DOHH2 (cell line): ENCODE data around the gene RHOC.

Experiments
- H3F3A ChIP-seq: fragments of 200-600 bp; sonication (generic), shearing (Covaris generic); 2 replicates; pipeline ENCODE4 v1.6.0; 2016; ENCODE audit warnings: antibody characterized with exemption, mild to moderate bottlenecking; ENCODE audit not compliant: control insufficient read depth, insufficient read depth
- H3K27ac ChIP-seq: fragments of 200-600 bp; sonication (generic); 2 replicates; pipeline ENCODE4 v1.5.1; 2014; ENCODE audit warnings: low read depth, mild to moderate bottlenecking, low read length, moderate library complexity
- H3K27me3 ChIP-seq: fragments of 200-600 bp; sonication (generic); 2 replicates; pipeline ENCODE4 v1.6.1; 2014; ENCODE audit warnings: mild to moderate bottlenecking, low read length, mixed read lengths; ENCODE audit not compliant: control insufficient read depth
- H3K36me3 ChIP-seq: fragments of 200-600 bp; sonication (generic); 2 replicates; pipeline ENCODE4 v1.6.1; 2014; ENCODE audit warnings: mild to moderate bottlenecking, low read length, moderate library complexity, mixed read lengths; ENCODE audit not compliant: control insufficient read depth
- H3K4me1 ChIP-seq: fragments of 200-600 bp; sonication (generic); 2 replicates; pipeline ENCODE4 v1.6.1; 2014; ENCODE audit warnings: mild to moderate bottlenecking, low read length, mixed read lengths; ENCODE audit not compliant: control insufficient read depth
- H3K4me2 ChIP-seq: fragments of 200-600 bp; sonication (generic); 2 replicates; pipeline ENCODE4 v1.6.0; 2014; ENCODE audit warnings: mild to moderate bottlenecking, low read length, moderate library complexity
- H3K4me3 ChIP-seq: fragments of 200-600 bp; sonication (generic); 2 replicates; pipeline ENCODE4 v1.5.1; 2014; ENCODE audit warnings: mild to moderate bottlenecking, low read length, mixed read lengths
- H3K79me2 ChIP-seq: fragments of 200-600 bp; sonication (generic); 2 replicates; pipeline ENCODE4 v1.6.1; 2014; ENCODE audit warnings: mild to moderate bottlenecking, low read length, mixed read lengths; ENCODE audit not compliant: control insufficient read depth
- H3K9me2 ChIP-seq: fragments of 200-600 bp; sonication (generic); replicated peaks from 2 replicates; pipeline ENCODE4 v1.6.1; 2014; ENCODE audit warnings: mild to moderate bottlenecking, low read length, mixed read lengths; ENCODE audit not compliant: control insufficient read depth
- H3K9me3 ChIP-seq: fragments of 200-600 bp; sonication (generic); 2 replicates; pipeline ENCODE4 v1.6.1; 2014; ENCODE audit warnings: antibody characterized with exemption, low read length, mixed read lengths; ENCODE audit not compliant: control insufficient read depth, insufficient read depth
- H4K20me1 ChIP-seq: fragments of 200-600 bp; sonication (generic); 2 replicates; pipeline ENCODE4 v1.6.0; 2014; ENCODE audit warnings: low read depth, mild to moderate bottlenecking, antibody characterized with exemption, low read length, moderate library complexity; ENCODE audit not compliant: control insufficient read depth, insufficient read depth
- EZH2phosphoT487 ChIP-seq: fragments of 200-600 bp; sonication (generic); IDR thresholded peaks from 2 replicates; pipeline ENCODE4 v1.6.1; 2017; ENCODE audit warnings: borderline replicate concordance, mild to moderate bottlenecking, antibody characterized with exemption, low read length, moderate library complexity, mixed read lengths
- TF ChIP-seq, protein P1 (sequence below): fragments of 200-600 bp; sonication (generic); IDR thresholded peaks from one replicate; pipeline ENCODE4 v1.5.1; 2014; ENCODE audit warnings: antibody characterized with exemption, mild to moderate bottlenecking, low read depth, low read length; ENCODE audit not compliant: poor library complexity, severe bottlenecking

The RHOC gene

DNA sequence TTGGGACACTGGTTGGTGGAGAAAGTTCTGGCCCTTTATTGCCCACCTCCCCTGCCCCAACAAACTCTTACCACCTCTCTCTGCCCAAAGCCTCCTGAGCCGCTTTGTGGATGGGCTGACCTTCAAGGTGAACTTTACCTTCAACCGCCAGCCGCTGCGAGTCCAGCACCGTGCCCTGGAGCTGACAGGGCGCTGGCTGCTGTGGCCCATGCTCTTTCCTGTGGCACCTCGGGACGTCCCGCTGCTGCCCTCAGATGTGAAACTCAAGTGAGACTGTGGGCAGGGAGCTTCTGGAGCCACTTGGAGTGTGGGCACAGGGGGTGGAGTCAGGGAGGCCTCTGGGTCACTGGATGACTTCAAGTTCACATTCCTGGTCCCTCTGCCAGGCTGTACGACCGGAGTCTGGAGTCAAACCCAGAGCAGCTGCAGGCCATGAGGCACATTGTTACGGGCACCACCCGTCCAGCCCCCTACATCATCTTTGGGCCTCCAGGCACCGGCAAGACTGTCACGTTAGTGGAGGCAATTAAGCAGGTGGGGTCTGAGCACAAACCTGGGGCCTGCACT lies 12.5 kb downstream of the RHOC start:
- Histone ChIP-seq H4K20me1 (no peaks in the 10 kb centered on the region), H3K27me3 (no peaks in the 10 kb centered on the region), H3K79me2 (no peaks in the 10 kb centered on the region), H3K27ac (no peak overlapping the region), H3K36me3 (no peaks in the 10 kb centered on the region), H3F3A (no peaks in the 10 kb centered on the region), H3K4me2 (no peak overlapping the region), H3K4me1 (peaks cover 4% of the 10 kb centered on the region), H3K9me2 (no peaks in the 10 kb centered on the region), H3K4me3 (no peak overlapping the region), H3K9me3 (no peaks in the 10 kb centered on the region)
- TF ChIP-seq, protein P1, sequence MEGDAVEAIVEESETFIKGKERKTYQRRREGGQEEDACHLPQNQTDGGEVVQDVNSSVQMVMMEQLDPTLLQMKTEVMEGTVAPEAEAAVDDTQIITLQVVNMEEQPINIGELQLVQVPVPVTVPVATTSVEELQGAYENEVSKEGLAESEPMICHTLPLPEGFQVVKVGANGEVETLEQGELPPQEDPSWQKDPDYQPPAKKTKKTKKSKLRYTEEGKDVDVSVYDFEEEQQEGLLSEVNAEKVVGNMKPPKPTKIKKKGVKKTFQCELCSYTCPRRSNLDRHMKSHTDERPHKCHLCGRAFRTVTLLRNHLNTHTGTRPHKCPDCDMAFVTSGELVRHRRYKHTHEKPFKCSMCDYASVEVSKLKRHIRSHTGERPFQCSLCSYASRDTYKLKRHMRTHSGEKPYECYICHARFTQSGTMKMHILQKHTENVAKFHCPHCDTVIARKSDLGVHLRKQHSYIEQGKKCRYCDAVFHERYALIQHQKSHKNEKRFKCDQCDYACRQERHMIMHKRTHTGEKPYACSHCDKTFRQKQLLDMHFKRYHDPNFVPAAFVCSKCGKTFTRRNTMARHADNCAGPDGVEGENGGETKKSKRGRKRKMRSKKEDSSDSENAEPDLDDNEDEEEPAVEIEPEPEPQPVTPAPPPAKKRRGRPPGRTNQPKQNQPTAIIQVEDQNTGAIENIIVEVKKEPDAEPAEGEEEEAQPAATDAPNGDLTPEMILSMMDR, result no peak
- TF ChIP-seq EZH2phosphoT487, result no peak

DNA sequence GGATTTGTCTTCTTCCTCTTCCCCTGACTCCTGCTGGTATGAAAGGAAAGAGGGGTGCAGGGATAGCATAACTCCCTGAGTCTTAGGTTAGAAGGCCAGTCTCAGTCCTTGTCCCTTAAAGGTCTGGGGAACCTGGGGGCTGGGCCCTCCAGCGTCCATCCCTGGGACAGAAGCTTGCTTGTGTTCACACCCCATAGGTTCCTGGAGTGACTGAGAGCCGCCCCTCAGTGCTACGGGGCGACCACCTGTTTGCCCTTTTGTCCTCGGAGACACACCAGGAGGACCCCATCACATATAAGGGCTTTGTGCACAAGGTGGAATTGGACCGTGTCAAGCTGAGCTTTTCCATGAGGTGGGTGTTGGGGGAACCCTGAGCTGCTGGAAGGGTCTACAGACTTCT lies 13.1 kb downstream of the RHOC start:
- Histone ChIP-seq H3K36me3 (no peaks in the 10 kb centered on the region), H3K27ac (no peak overlapping the region)
- TF ChIP-seq EZH2phosphoT487, result no peak
- TF ChIP-seq, protein P1, result no peak

DNA sequence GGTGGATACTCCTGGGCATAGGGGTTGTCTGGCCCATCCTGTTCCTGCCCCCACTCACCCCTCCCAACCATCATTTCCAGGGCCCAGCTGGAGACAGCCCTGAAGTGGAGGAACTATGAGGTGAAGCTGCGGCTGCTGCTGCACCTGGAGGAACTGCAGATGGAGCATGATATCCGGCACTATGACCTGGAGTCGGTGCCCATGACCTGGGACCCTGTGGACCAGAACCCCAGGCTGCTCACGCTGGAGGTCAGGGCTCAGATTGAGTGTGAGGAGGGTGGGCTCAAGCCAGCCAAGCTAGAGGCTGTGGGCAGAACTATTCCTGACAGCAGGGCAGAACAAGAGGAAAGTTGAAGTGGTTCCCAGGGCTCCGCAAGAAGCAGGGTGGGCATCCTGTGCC lies 14.2 kb downstream of the RHOC start:
- no peak overlapping the region for H3K4me3 ChIP-seq
- no peaks in the 10 kb centered on the region for H3K79me2 ChIP-seq
- TF ChIP-seq, protein P1, result no peak
- no peak for TF ChIP-seq EZH2phosphoT487
- H3F3A ChIP-seq, result no peaks in the 10 kb centered on the region
- H3K9me2 ChIP-seq, result no peaks in the 10 kb centered on the region
- H3K36me3 ChIP-seq, result no peaks in the 10 kb centered on the region
- no peaks in the 10 kb centered on the region for H3K9me3 ChIP-seq
- no peak overlapping the region for H3K4me2 ChIP-seq
- H3K4me1 ChIP-seq, result no peaks in the 10 kb centered on the region
- no peaks in the 10 kb centered on the region for H3K27me3 ChIP-seq
- H3K27ac ChIP-seq, result no peak overlapping the region
- no peaks in the 10 kb centered on the region for H4K20me1 ChIP-seq

More for the DNA sequence above, 13.1 kb downstream of the RHOC start:
- Histone ChIP-seq H3K4me2 (no peak overlapping the region), H3F3A (no peaks in the 10 kb centered on the region), H3K27me3 (no peaks in the 10 kb centered on the region), H3K79me2 (no peaks in the 10 kb centered on the region), H3K4me3 (no peak overlapping the region), H3K4me1 (no peaks in the 10 kb centered on the region), H3K9me2 (no peaks in the 10 kb centered on the region), H3K9me3 (no peaks in the 10 kb centered on the region), H4K20me1 (no peaks in the 10 kb centered on the region)

DNA sequence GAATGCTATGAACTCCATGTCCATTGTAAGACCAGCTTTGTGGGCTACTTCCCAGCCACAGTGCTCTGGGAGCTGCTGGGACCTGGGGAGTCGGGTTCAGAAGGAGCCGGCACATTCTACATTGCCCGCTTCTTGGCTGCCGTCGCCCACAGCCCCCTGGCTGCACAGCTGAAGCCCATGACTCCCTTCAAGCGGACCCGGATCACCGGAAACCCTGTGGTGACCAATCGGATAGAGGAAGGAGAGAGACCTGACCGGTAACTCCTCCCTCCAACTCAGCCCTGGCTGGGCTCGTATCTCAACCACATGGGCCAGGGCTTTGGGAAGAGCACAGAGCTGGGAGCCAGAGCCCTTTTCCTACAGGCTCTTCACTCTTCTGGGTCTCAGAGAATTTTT lies 17.1 kb downstream of the RHOC start:
- H3K9me3 ChIP-seq, result no peaks in the 10 kb centered on the region
- H3K79me2 ChIP-seq, result no peaks in the 10 kb centered on the region
- no peaks in the 10 kb centered on the region for H3K4me1 ChIP-seq
- no peaks in the 10 kb centered on the region for H3K36me3 ChIP-seq
- no peaks in the 10 kb centered on the region for H3F3A ChIP-seq
- no peaks in the 10 kb centered on the region for H3K27me3 ChIP-seq
- no peaks in the 10 kb centered on the region for H3K9me2 ChIP-seq
- no peaks in the 10 kb centered on the region for H4K20me1 ChIP-seq
- no peak overlapping the region for H3K4me2 ChIP-seq
- no peak for TF ChIP-seq EZH2phosphoT487
- TF ChIP-seq, protein P1, result no peak
- no peak overlapping the region for H3K4me3 ChIP-seq
- H3K27ac ChIP-seq, result no peak overlapping the region
